ENCODE results near the gene CD248. TPM values are rescaled to one million over a fixed set of nuclear protein-coding genes. Genes with fewer than 3 reads are reported as not detected.

Gene CD248
- total RNA-seq, 2 donors from 2014 or later = 22.9 to 32.4 TPM

GRCh38 chr11:66285250-66285947 lies 31.4 kb downstream of the CD248 start:
- Histone ChIP-seq H3K4me1 (ENCODE audit: control insufficient read depth in 1 of 2, low read depth in 2 of 2) (peaks cover 22 to 41% of the 10 kb centered on the region in 2 donors), H3K27me3 (replicated peaks; ENCODE audit: insufficient read depth) (no peaks in the 10 kb centered on the region), H3K9me3 (no peaks in the 10 kb centered on the region), H3K36me3 (peaks cover 4% of the 10 kb centered on the region), H3K27ac (no peak overlapping the region), H3K4me3 (no peak overlapping the region)
- no peak for ATAC-seq (ENCODE audit: insufficient number of reproducible peaks, low FRiP score, low read depth)
- no peak for TF ChIP-seq CTCF (IDR thresholded peaks at IDR 0.05)
- DNase-seq (ENCODE audit: low spot score) = no peak

GRCh38 chr11:66284526-66285078 lies 32.2 kb downstream of the CD248 start:
- Histone ChIP-seq H3K36me3 (peaks cover 4% of the 10 kb centered on the region), H3K4me1 (ENCODE audit: control insufficient read depth in 1 of 2, low read depth in 2 of 2) (peaks cover 15 to 34% of the 10 kb centered on the region in 2 donors), H3K4me3 (no peak overlapping the region), H3K9me3 (no peaks in the 10 kb centered on the region), H3K27me3 (replicated peaks; ENCODE audit: insufficient read depth) (no peaks in the 10 kb centered on the region), H3K27ac (no peak overlapping the region)
- no peak for ATAC-seq (ENCODE audit: insufficient number of reproducible peaks, low FRiP score, low read depth)
- no peak for TF ChIP-seq CTCF (IDR thresholded peaks at IDR 0.05)
- DNase-seq (ENCODE audit: low spot score) = no peak

GRCh38 chr11:66283461-66284105 lies 33.3 kb downstream of the CD248 start:
- peaks cover 4% of the 10 kb centered on the region for H3K36me3 ChIP-seq
- H3K27ac ChIP-seq = no peak overlapping the region
- ATAC-seq (ENCODE audit: insufficient number of reproducible peaks, low FRiP score, low read depth) (no peak), DNase-seq (ENCODE audit: low spot score) (no peak)
- H3K27me3 ChIP-seq (replicated peaks; ENCODE audit: insufficient read depth) = no peaks in the 10 kb centered on the region
- H3K9me3 ChIP-seq = no peaks in the 10 kb centered on the region
- no peak for TF ChIP-seq CTCF (IDR thresholded peaks at IDR 0.05)
- H3K4me3 ChIP-seq = no peak overlapping the region
- H3K4me1 ChIP-seq (ENCODE audit: control insufficient read depth in 1 of 2, low read depth in 2 of 2) = peaks cover 14 to 33% of the 10 kb centered on the region in 2 donors

GRCh38 chr11:66282468-66283455 lies 34.1 kb downstream of the CD248 start:
- H3K27ac ChIP-seq = no peak overlapping the region
- DNase-seq (ENCODE audit: low spot score) (peak; percentile 95), ATAC-seq (ENCODE audit: insufficient number of reproducible peaks, low FRiP score, low read depth) (peak; percentile 72)
- no peak overlapping the region for H3K4me3 ChIP-seq
- H3K4me1 ChIP-seq (ENCODE audit: control insufficient read depth in 1 of 2, low read depth in 2 of 2) = peaks cover 8 to 27% of the 10 kb centered on the region in 2 donors
- TF ChIP-seq CTCF (IDR thresholded peaks at IDR 0.05) = peak; percentile 99
- no peaks in the 10 kb centered on the region for H3K9me3 ChIP-seq
- no peaks in the 10 kb centered on the region for H3K27me3 ChIP-seq (replicated peaks; ENCODE audit: insufficient read depth)
- H3K36me3 ChIP-seq = peaks cover 4% of the 10 kb centered on the region
